Measurements from ENCODE around the gene NR2F2.
A peak's percentile ranks its signal among the peaks of the same experiment; 100 is the strongest.
"Not testable (repeated sequence)": the region's sequence is repeated elsewhere in the genome, so short reads cannot be mapped to it uniquely, and the experiment has no call there.

The NR2F2 gene

DNA sequence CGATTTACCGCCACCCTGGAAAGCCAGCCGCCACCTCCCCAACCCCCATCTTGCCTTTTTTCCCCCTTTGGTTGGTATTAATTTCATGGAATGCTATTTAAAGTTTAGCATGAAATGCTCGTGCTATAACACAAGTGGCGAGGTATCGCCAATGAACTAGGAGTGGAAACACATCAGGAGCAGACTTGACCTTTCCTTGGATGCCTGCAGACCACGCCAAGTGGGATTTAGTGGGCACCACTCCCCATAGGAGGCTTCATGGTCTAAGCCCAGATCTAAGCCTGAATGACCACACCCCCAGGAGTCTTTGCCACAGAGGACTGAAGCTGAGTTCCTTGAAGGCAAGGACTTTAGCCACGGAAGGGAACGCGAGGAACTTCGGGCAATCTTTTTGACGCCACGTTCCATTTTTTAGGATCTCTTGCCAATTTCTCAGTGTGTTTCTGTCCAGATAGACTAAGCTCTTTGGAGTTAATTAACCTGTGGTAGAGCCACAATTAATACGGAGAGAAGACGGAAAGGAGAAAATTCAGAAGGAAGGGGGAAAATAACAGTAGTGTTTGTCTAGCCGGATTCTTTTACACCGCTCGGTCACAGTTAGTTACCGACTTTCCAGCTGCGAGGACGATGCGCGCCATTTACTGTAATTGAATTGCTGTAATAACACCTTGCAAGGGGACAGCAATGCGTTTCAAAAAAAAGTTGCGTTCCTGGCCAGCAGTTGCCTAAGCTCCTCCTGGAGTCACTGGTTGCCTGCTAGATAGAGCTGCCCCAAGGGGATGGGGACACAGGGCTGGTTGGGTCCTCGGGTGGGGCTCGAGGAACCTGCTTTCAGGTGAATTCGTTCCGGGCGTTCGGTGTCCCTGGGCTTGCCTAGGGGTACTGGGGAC lies 37.1 kb downstream of the NR2F2 start:
- DNase-seq (ENCODE audit: low read depth): no peak

DNA sequence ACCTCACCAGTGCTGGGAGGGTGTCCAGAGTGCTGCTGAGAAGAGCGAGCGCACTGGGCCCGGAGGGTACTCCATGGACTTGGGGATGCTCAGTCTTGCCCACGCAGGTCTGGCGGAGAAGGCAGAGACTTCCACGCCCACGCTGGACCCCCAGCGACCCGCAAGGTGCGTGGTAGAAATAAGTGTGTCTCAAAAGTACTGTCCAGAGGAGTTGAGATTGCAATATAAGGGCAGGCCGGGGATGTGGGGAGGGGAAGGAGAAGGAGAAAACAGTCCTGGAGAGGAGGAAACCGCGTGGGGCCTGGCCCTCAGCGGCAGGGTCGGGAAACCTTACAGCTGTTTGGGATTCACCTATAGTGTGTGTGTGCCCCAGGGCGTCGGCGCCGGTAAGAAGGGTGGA lies 38.9 kb downstream of the NR2F2 start:
- no peak for DNase-seq (ENCODE audit: low read depth)

DNA sequence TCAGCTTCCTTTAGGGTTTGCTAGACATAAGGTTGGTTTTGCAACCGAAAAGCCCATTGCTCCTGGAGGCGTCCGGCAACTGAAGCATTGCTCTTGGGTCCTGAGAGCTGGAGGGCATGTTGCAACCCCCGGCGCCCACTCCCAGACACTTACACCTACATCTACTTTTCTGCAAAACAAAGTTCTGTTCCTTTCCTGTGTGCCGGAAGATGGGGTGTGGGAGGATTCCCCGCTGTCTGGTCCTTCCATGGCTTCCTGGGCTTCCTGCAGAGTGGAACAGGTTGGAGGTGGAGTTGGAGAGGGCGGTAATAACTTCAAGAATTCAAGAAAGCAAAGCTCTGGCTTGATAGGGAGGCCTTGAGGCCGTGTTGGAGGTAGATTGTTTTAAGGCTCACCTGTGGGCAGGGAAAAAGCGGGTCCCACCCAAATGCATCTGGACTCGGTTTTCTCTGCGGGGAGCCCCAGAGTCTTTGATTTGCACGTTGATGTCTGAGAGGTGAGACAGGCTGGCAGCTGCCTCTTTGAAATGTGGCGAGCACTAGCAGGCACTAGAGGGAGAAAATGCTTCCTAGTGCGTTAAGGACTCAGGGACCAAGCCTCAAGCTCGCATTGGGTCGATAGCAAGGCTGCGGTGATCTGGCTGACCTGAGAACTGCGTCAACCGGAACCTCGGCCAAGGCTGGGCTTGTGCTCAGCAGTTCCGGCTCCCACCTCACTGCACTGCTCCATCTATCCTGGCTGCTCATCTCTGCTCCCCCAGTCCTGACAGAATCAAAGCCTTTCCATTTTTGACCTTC lies 39.5 kb downstream of the NR2F2 start:
- DNase-seq (ENCODE audit: low read depth): no peak

- DNase-seq (ENCODE audit: low read depth): no peak
Observed at GRCh38 chr15:96372554-96372953, 42.1 kb downstream of the NR2F2 start.

DNA sequence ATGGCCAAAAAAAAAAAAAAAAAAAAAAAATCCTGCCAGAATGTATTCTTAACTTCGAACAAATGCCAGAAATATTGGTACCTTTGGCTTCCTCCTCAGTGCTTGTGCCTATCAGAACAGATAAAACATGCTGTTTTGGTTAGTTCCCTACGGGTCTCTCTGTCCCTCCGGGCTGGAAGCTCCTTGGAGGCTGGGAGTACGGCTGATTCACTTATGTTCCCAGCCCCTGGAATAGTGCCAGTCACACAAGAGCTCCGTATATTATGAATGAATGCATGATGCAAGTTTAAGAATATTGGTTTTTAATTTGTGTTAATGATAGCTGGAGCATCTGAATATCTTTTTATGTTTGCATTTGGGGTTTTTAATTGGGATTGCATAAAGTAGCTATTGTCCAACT lies 44.0 kb downstream of the NR2F2 start:
- DNase-seq (ENCODE audit: low read depth): peak; percentile 37

DNA sequence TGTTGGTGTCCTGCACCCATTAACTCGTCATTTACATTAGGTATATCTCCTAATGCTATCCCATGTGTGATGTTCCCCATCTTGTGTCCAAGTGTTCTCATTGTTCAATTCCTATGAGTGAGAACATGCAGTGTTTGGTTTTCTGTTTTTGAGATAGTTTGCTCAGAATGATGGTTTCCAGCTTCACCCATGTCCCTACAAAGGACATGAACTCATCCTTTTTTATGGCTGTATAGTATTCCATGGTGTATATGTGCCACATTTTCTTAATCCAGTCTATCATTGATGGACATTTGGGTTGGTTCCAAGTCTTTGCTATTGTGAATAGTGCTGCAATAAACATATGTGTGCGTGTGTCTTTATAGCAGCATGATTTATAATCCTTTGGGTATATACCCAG lies 49.1 kb downstream of the NR2F2 start:
- not testable (repeated sequence) for DNase-seq (ENCODE audit: low read depth)

DNA sequence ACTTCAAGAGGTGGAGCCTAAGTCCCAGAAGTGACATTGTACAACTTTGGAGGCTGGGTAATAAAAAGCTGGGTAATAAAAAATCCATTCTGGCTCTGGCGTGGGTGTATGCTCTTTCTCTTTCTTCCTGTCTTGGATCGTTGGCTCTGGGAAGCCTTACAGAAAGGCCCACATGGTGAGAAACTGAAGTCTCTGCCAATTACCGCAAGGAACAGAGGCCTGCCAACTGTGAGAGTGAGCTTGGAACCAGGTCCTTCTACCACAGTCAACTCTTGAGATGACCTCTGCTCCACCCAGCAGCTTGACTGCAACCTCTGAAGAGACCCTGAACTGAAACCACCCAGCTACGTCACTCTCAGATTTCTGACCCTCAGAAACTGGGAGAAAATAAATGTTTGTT lies 51.0 kb downstream of the NR2F2 start:
- no peak for DNase-seq (ENCODE audit: low read depth)

GRCh38 chr15:96385195-96385594 lies 54.7 kb downstream of the NR2F2 start:
- DNase-seq (ENCODE audit: low read depth): no peak

- DNase-seq (ENCODE audit: low read depth): no peak
Observed at GRCh38 chr15:96388673-96389072, 58.2 kb downstream of the NR2F2 start.
